NCI-H82 treated with DMSO at 0.1 percent for 48 hours (cell line): ENCODE data around the gene LIPK.

Experiments
- DNase-seq: peaks from one replicate; lab custom pipeline; 2025; ENCODE audit not compliant: unreplicated experiment; lab: John Stamatoyannopoulos, UW

Gene LIPK

GRCh38 chr10:88783724-88784123 lies 77.7 kb downstream of the LIPK start:
- no peak for DNase-seq

GRCh38 chr10:88786032-88786770 lies 80.2 kb downstream of the LIPK start:
- DNase-seq, result no peak

- DNase-seq, result no peak
Observed at GRCh38 chr10:88787463-88787862, 81.4 kb downstream of the LIPK start.

- no peak for DNase-seq
Observed at GRCh38 chr10:88788924-88789323, 82.9 kb downstream of the LIPK start.

GRCh38 chr10:88791924-88792323 lies 85.9 kb downstream of the LIPK start:
- DNase-seq, result no peak

- no peak for DNase-seq
Observed at GRCh38 chr10:88792661-88793060, 86.6 kb downstream of the LIPK start.

GRCh38 chr10:88793712-88794299 lies 87.8 kb downstream of the LIPK start:
- DNase-seq, result no peak

- DNase-seq, result no peak
Observed at GRCh38 chr10:88794731-88795130, 88.7 kb downstream of the LIPK start.

GRCh38 chr10:88800152-88801125 lies 94.4 kb downstream of the LIPK start:
- DNase-seq, result no peak
